Stimulated activated CD8-positive, alpha-beta memory T cell treated with anti-CD3 and anti-CD28 coated beads, Interleukin-2, amount 100 ng/mL, for 48 hours (primary cell): ENCODE data around the gene NUDCD3.
"Not testable (repeated sequence)": the region's sequence is repeated elsewhere in the genome, so short reads cannot be mapped to it uniquely, and the experiment has no call there.

Source experiments
- DNase-seq, 2 donors: peaks; one replicate each; pipeline ENCODE4 v3.0.0-alpha.2; 2020; ENCODE audit warnings: low read depth in 2 of 2

NUDCD3 gene

GRCh38 chr7:44447874-44448425 lies 42.5 kb downstream of the NUDCD3 start:
- DNase-seq: no peak

- no peak for DNase-seq
Observed at GRCh38 chr7:44445986-44446671, 44.3 kb downstream of the NUDCD3 start.

GRCh38 chr7:44441079-44441478 lies 49.4 kb downstream of the NUDCD3 start:
- no peak for DNase-seq

GRCh38 chr7:44440577-44441078 lies 49.8 kb downstream of the NUDCD3 start:
- no peak for DNase-seq

- DNase-seq: no peak
Observed at GRCh38 chr7:44439926-44440325, 50.5 kb downstream of the NUDCD3 start.

- DNase-seq: no peak
Observed at GRCh38 chr7:44438816-44439215, 51.6 kb downstream of the NUDCD3 start.

GRCh38 chr7:44434201-44434600 lies 56.3 kb downstream of the NUDCD3 start:
- no peak for DNase-seq

- no peak for DNase-seq
Observed at GRCh38 chr7:44433255-44434022, 57.0 kb downstream of the NUDCD3 start.

- no peak for DNase-seq
Observed at GRCh38 chr7:44432381-44432977, 58.0 kb downstream of the NUDCD3 start.

- DNase-seq: no peak
Observed at GRCh38 chr7:44431091-44431608, 59.3 kb downstream of the NUDCD3 start.

GRCh38 chr7:44430054-44430453 lies 60.4 kb downstream of the NUDCD3 start:
- DNase-seq: no peak

GRCh38 chr7:44424762-44425161 lies 65.7 kb downstream of the NUDCD3 start:
- not testable (repeated sequence) for DNase-seq

- DNase-seq: no peak
Observed at GRCh38 chr7:44416941-44417340, 73.5 kb downstream of the NUDCD3 start.

GRCh38 chr7:44415510-44415909 lies 74.9 kb downstream of the NUDCD3 start:
- DNase-seq: no peak

GRCh38 chr7:44415047-44415446 lies 75.4 kb downstream of the NUDCD3 start:
- DNase-seq: no peak

GRCh38 chr7:44411306-44411705 lies 79.2 kb downstream of the NUDCD3 start:
- DNase-seq: no peak

- no peak for DNase-seq
Observed at GRCh38 chr7:44408596-44408995, 81.9 kb downstream of the NUDCD3 start.

- no peak for DNase-seq
Observed at GRCh38 chr7:44403775-44404174, 86.7 kb downstream of the NUDCD3 start.

GRCh38 chr7:44403176-44403759 lies 87.2 kb downstream of the NUDCD3 start:
- DNase-seq: no peak

- DNase-seq: no peak
Observed at GRCh38 chr7:44402401-44403060, 87.9 kb downstream of the NUDCD3 start.

GRCh38 chr7:44401692-44402091 lies 88.8 kb downstream of the NUDCD3 start:
- DNase-seq: no peak
